ENCODE results near the gene OSGEP. TPM values are rescaled to one million over a fixed set of nuclear protein-coding genes. Genes with fewer than 3 reads are reported as not detected.

OSGEP gene
- total RNA-seq, 1 experiment from 2014 or later = 21.8 TPM

DNA sequence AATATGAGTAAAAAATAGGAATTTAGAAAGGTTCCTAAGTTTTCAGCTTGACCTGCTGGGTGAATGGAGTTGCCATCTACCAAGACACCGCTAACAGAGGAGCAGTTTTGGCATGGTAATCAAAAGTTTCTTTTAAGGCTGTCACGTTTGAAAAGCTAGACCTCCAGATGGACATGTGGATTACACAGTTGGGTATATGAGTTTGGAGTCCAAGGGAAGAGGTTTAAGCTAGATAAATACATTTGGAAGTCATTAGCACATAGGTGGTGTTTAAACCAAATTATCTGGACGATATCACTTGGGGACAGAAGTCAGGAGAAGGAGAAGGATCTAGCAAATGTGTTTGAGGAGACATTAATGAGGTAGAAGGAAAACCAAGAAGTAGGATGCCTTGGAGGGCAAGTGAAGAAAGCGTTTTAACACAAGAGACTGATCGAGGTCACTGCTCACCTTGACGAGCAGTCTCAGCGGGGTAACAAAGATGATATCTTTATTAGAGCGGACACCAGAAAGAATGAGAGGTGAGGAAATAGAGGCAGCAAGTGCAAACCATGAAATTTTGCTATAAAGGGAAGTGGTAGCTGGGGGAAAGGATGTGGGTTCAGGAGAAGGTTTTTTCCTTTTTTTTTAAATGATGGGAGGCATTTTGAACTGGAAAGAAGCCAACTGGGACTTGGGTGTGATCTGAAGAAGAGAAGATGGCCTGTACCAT, 32.2 kb upstream of the OSGEP start:
- H3K36me3 ChIP-seq (ENCODE audit: control insufficient read depth in 1 of 2, insufficient read depth in 2 of 2, low read length in 2 of 2) = no peaks in the 10 kb centered on the region
- intact Hi-C loops (cut with micrococcal nuclease) = loop anchor here (1.0 kb wide), 1 partner anchor 119 kb away; no protein-coding TSS in a partner anchor
- ATAC-seq = no peak
- H3K9me2 ChIP-seq (ENCODE audit: insufficient read depth) = no peaks in the 10 kb centered on the region
- H3K79me2 ChIP-seq (ENCODE audit: insufficient read depth, low read length) = no peaks in the 10 kb centered on the region
- H4K20me1 ChIP-seq (ENCODE audit: insufficient read depth) = no peaks in the 10 kb centered on the region
- H3K4me2 ChIP-seq (ENCODE audit: low read length) = no peak overlapping the region
- peaks cover 7 to 25% of the 10 kb centered on the region in 2 experiments; a peak in 3 of 4 replicates for H3K4me1 ChIP-seq (ENCODE audit: control insufficient read depth in 1 of 2, insufficient read depth in 2 of 2, low read length in 2 of 2)
- no peak overlapping the region for H3K9ac ChIP-seq (ENCODE audit: low read length)
- no peak overlapping the region for H3K27ac ChIP-seq (ENCODE audit: low read depth, low read length)
- H3K4me3 ChIP-seq (replicated peaks in 1 of 2; ENCODE audit: low read depth in 1 of 2, low read length in 2 of 2) = no peak overlapping the region
- RAD21 ChIA-PET (ENCODE audit: low non-redundant PET in 1 of 2, low total read pairs in 2 of 2, uncharacterized antibody in 2 of 2, unreplicated experiment in 2 of 2) = no interaction called here
- TF ChIP-seq SIN3A (IDR thresholded peaks at IDR 0.05; ENCODE audit: low read depth) = no peak
- no peak for TF ChIP-seq SP1 (IDR thresholded peaks at IDR 0.05; ENCODE audit: low read depth)
- TF ChIP-seq, protein P1, sequence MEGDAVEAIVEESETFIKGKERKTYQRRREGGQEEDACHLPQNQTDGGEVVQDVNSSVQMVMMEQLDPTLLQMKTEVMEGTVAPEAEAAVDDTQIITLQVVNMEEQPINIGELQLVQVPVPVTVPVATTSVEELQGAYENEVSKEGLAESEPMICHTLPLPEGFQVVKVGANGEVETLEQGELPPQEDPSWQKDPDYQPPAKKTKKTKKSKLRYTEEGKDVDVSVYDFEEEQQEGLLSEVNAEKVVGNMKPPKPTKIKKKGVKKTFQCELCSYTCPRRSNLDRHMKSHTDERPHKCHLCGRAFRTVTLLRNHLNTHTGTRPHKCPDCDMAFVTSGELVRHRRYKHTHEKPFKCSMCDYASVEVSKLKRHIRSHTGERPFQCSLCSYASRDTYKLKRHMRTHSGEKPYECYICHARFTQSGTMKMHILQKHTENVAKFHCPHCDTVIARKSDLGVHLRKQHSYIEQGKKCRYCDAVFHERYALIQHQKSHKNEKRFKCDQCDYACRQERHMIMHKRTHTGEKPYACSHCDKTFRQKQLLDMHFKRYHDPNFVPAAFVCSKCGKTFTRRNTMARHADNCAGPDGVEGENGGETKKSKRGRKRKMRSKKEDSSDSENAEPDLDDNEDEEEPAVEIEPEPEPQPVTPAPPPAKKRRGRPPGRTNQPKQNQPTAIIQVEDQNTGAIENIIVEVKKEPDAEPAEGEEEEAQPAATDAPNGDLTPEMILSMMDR (IDR thresholded peaks at IDR 0.05 in 2 of 3, conservative IDR thresholded peaks at IDR 0.05 in 1 of 3; ENCODE audit: borderline replicate concordance in 1 of 3, insufficient read depth in 1 of 3, low read depth in 2 of 3, low read length in 2 of 3) = no peak
- TF ChIP-seq FOSL1 (IDR thresholded peaks at IDR 0.05; ENCODE audit: low read depth) = no peak
- TF ChIP-seq EZH2 (IDR thresholded peaks at IDR 0.05) = no peak
- TF ChIP-seq EGR1 (IDR thresholded peaks at IDR 0.05; ENCODE audit: low read depth) = no peak
- TF ChIP-seq RAD21 (IDR thresholded peaks at IDR 0.05; ENCODE audit: low read depth) = no peak
- no peak for TF ChIP-seq SRF (IDR thresholded peaks at IDR 0.05; ENCODE audit: low read depth)
- no peak for TF ChIP-seq ELF1 (IDR thresholded peaks at IDR 0.05; ENCODE audit: borderline replicate concordance, low read depth)
- TF ChIP-seq CEBPB (IDR thresholded peaks at IDR 0.05; ENCODE audit: low read depth) = no peak
- TF ChIP-seq JUND (IDR thresholded peaks at IDR 0.05) = no peak
- TF ChIP-seq, protein P2, sequence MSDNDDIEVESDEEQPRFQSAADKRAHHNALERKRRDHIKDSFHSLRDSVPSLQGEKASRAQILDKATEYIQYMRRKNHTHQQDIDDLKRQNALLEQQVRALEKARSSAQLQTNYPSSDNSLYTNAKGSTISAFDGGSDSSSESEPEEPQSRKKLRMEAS (IDR thresholded peaks at IDR 0.05) = no peak
- TF ChIP-seq, protein P3, sequence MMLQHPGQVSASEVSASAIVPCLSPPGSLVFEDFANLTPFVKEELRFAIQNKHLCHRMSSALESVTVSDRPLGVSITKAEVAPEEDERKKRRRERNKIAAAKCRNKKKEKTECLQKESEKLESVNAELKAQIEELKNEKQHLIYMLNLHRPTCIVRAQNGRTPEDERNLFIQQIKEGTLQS (IDR thresholded peaks at IDR 0.05) = no peak
- TF ChIP-seq EZH2phosphoT487 (IDR thresholded peaks at IDR 0.05; ENCODE audit: borderline replicate concordance) = no peak
- H3K27me3 ChIP-seq (ENCODE audit: insufficient read depth, low read length) = no peaks in the 10 kb centered on the region
- DNase-seq (ENCODE audit: low read depth, low spot score) = no peak
- CTCF ChIA-PET = interaction anchor here (1.0 to 1.8 kb wide), 7 partner anchors 10 to 121 kb away, joined by 3 to 7 read pairs (median 4); partner anchors contain the start of genes APEX1, PIP4P1 and TEP1
- no peaks in the 10 kb centered on the region for H3K9me3 ChIP-seq (ENCODE audit: control insufficient read depth in 1 of 2, insufficient read depth in 1 of 2, low read depth in 1 of 2, low read length in 2 of 2)
- POLR2A ChIA-PET = interaction anchor here (0.9 kb wide), 2 partner anchors 14 to 143 kb away, joined by 3 read pairs; partner anchors contain the start of gene PARP2
- no TSS peak for BruUV-seq (replicated peaks)
- H2AFZ ChIP-seq (ENCODE audit: low read depth, low read length, poor library complexity, severe bottlenecking) = no peak overlapping the region

Data from HCT116 (cell line).